ENCODE data around the gene DOC2A.
"Not testable (repeated sequence)": the region's sequence is repeated elsewhere in the genome, so short reads cannot be mapped to it uniquely, and the experiment has no call there.

The DOC2A gene

GRCh38 chr16:30027588-30028437 is 17.0 kb upstream of the DOC2A start:
- no peak for DNase-seq (ENCODE audit: low read depth)

GRCh38 chr16:30026449-30026848 is 15.6 kb upstream of the DOC2A start:
- DNase-seq (ENCODE audit: low read depth), result no peak

- no peak for DNase-seq (ENCODE audit: low read depth)
Observed at GRCh38 chr16:30025574-30025973, 14.7 kb upstream of the DOC2A start.

GRCh38 chr16:30025156-30025555 is 14.3 kb upstream of the DOC2A start:
- no peak for DNase-seq (ENCODE audit: low read depth)

GRCh38 chr16:30024451-30024850 is 13.6 kb upstream of the DOC2A start:
- DNase-seq (ENCODE audit: low read depth), result no peak

- no peak for DNase-seq (ENCODE audit: low read depth)
Observed at GRCh38 chr16:30023586-30023985, 12.8 kb upstream of the DOC2A start.

- DNase-seq (ENCODE audit: low read depth), result no peak
Observed at GRCh38 chr16:30022887-30023286, 12.1 kb upstream of the DOC2A start, which contains the start of gene C16orf92. Gene C16orf92, plus strand, starts transcription at chr16:30023198. Its CDS starts 143 bp downstream, at chr16:30023341.

GRCh38 chr16:30018731-30019158 is 7.9 kb upstream of the DOC2A start:
- DNase-seq (ENCODE audit: low read depth), result no peak

GRCh38 chr16:30017937-30018336 is 7.1 kb upstream of the DOC2A start:
- not testable (repeated sequence) for DNase-seq (ENCODE audit: low read depth)

GRCh38 chr16:30017277-30017656 is 6.4 kb upstream of the DOC2A start:
- DNase-seq (ENCODE audit: low read depth), result no peak

GRCh38 chr16:30016555-30017276 is 5.9 kb upstream of the DOC2A start:
- DNase-seq (ENCODE audit: low read depth), result no peak

GRCh38 chr16:30015450-30015849 is 4.6 kb upstream of the DOC2A start:
- not testable (repeated sequence) for DNase-seq (ENCODE audit: low read depth)

- DNase-seq (ENCODE audit: low read depth), result not testable (repeated sequence)
Observed at GRCh38 chr16:30012598-30012997, 1.8 kb upstream of the DOC2A start.

GRCh38 chr16:30011714-30012504 is 1.1 kb upstream of the DOC2A start:
- no peak for DNase-seq (ENCODE audit: low read depth)

- DNase-seq (ENCODE audit: low read depth), result no peak
Observed at GRCh38 chr16:30009990-30010843, 610 bp downstream of the DOC2A start.

GRCh38 chr16:30009085-30009862 is 1.6 kb downstream of the DOC2A start:
- no peak for DNase-seq (ENCODE audit: low read depth)

GRCh38 chr16:30007378-30007895 is 3.4 kb downstream of the DOC2A start:
- DNase-seq (ENCODE audit: low read depth), result no peak

GRCh38 chr16:30006659-30007377 is 4.0 kb downstream of the DOC2A start:
- no peak for DNase-seq (ENCODE audit: low read depth)

GRCh38 chr16:30006095-30006473 is 4.7 kb downstream of the DOC2A start:
- DNase-seq (ENCODE audit: low read depth), result no peak

Measured in iris pigment epithelial cell (primary cell).